ENCODE results near the gene ANO9.

ANO9 gene

DNA sequence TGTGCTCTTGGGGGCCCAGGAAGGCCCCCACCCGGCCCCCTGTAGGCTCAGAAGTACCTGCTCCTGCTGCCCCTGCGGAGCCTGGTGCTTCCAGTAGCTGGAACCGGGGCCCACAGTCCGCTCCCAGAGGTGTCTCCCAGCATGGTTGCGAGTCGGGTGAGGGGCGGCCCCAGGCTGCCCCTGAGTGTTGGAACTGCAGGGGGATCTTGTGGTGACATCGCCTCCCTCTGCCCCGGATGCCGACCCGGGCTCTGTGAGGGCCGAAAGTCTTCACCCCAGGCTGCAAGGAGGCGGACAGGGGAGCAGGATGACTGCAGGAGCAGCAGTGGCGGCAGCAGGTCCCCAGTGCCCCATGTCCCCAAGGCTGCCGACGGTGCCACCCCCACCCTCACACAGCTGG is 57.3 kb downstream of the ANO9 start:
- no peak for DNase-seq (ENCODE audit: low spot score)

DNA sequence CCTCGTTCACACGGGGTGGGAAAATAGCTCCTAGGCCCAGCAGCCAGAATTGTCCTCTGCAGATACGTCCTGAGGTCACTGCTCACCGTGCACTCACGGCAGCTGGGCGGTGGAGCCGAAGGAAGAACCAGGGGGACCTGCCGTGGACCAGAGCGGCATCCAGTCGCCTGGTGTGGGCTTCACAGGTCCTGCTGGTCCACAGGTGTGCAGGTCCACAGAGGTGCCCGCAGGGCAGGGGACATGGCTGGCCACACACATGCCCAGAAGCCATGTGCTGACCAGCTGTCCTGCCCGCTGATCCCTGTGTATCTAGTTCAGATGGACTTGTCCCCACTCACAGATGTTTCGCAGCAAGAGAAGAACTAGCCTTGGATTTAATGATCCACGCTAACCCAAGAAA is 58.4 kb downstream of the ANO9 start:
- DNase-seq (ENCODE audit: low spot score), result no peak

DNA sequence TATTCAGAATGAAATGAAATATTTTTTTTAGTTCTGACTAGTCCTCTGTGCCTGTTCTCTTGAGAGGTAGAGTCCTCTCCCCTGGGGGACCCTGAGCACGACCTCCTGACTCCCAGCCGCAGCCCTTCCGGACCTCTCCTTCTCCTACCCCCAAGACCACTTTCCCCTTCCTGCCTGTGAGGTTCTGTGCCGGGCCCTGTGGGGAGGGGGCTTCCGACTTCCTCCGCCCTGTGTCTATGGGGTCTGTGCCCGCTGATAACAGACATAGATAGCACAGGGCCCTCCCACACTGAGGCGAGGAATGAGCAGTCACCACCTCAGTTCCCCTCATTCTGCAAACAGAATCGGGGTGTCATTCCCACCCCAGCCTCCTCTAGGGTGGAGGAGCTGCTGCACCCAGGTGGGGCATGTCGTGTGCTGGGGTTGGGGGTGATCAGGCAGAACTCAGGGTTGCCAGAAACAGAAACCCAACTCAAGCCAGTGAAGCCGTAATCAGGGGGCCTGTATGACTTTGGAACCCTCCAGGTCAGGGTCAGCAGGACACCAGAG is 59.7 kb downstream of the ANO9 start:
- DNase-seq (ENCODE audit: low spot score), result no peak

DNA sequence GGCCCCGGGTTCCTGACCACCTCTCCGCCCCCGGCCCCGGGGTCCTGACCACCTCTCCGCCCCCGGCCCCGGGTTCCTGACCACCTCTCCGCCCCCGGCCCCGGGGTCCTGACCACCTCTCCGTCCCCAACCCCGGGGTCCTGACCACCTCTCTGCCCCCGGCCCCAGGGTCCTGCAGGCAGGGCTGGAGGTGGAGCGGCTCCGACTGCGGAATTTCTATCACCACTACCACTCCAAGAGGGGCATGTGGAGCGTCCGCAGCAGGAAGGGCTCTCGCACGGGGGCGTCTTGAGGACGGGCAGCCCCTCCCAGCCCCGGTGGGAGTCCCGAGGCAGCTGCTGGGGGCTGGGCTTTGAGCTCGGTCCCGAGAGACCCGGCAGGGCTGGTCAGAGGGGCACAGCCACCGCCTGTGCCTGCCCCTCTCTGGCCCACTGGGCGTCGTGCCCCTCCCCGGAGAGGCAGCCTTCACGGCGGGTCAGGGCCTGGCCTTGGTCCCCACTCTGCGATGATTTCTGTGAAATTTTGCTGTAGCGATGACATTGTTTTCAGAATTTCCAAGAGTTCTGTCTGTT is 60.2 kb downstream of the ANO9 start:
- DNase-seq (ENCODE audit: low spot score), result no peak

DNA sequence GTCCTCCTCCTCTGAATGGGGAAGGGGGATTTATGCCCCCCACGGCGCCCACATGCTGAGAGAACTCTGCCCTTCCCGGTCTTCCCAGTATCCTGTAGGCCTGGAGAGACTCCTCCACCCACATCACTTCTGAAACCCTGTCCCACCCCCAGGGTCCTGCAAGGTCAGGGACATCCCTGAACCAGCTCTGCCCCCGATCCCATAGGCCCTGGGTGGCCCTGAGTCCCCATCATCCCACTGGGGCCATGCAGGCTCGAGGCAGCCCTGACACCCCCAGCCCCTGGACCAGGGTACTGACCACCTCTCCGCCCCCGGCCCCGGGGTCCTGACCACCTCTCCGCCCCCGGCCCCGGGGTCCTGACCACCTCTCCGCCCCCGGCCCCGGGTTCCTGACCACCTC is 60.8 kb downstream of the ANO9 start:
- no peak for DNase-seq (ENCODE audit: low spot score)

DNA sequence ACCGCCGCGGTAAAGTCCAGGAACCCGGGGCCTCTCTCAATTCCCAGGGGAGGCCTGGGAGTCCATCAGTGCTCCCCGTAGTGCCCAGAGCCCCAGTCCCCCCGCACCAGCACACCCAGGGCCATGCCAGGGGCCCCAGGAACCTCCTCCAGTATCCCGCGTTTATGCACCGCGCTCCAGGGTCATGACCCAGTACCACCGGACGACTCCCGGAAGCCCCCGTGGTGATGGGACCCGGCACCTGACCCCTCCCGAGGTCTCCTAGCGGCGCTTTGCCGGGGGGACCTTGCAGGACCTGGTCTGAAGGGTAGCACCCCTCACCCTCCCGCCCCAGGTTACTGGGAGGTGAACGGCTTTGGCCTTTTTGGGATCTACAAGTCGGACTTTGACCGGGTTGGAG is 61.3 kb downstream of the ANO9 start:
- DNase-seq (ENCODE audit: low spot score), result no peak

DNA sequence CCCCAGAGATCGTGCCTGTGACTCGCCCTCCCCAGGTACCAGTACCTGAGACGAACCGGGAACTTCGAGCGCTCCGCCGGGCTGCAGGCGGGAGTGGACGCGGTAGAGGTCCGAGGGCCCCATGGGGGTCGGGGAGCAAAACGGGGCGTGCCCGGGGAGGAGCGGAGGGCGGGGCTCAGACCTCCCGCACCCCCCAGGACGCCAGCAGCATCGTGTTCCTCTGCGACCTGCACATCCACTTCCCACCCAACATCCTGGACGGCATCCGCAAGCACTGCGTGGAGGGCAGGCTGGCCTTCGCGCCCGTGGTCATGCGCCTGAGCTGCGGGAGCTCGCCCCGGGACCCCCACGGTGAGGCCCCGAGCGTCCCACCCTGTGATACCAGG is 61.7 kb downstream of the ANO9 start:
- DNase-seq (ENCODE audit: low spot score), result no peak

DNA sequence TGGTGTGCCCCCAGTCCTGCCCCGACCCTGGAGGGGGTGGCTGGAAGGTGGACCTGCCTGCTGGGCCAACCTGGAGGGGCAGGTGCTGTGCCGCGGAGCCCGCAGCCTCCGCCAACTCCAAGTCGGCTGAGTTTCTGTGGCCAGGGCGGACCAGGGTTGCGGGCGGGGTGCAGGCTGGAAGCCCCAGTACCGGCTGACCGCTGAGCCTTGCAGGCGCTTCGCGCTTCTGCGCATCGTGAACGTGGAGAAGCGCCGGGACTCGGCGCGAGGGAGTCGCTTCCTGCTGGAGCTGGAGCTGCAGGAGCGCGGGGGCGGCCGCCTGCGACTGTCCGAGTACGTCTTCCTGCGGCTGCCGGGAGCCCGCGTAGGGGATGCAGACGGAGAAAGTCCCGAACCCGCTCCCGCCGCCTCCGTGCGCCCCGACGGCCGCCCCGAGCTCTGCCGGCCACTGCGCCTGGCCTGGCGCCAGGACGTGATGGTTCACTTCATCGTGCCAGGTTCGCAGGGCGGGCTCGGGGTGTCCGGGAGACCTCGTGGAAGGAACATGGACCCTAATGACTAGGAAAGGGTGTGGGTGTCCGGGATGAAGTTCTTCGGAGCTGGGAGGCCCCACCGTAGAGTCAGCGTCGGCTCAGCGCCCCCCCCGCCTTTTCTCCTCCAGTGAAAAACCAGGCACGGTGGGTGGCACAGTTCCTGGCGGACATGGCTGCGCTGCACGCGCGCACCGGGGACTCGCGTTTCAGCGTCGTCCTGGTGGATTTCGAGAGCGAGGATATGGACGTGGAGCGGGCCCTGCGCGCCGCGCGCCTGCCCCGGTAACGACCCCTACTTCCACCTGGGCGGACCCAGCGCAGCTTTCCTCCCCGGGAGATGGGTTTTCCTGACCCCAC is 62.4 kb downstream of the ANO9 start:
- DNase-seq (ENCODE audit: low spot score), result no peak

DNA sequence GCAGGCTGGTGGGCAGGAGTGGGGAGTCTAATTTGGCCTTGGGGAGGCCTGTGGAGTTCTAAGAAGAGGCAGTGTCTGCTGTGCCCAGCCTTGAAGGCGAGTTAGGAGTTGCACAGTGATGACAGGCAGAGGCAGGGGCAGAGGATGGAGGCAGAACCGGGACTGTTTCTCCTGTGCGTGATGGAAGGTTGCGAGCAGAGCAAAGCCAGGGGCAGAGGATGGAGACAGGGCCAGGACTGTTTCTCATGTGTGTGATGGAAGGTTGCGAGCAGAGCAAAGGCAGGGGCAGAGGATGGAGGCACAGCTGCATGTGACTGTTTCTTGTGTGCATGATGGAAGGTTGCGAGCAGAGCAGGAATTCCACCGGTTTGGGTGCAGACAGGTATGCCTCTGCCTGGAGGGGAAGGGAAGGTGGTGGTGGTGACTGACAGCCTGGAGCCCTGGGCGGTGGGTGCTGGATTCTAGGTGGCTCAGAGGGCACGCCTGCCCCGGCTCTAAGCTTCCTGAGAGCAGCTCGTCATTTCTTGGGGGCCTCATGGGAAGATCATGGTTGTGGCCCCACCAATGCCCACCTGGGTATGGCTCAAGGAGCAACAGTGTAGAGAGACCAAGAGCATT is 63.8 kb downstream of the ANO9 start:
- no peak for DNase-seq (ENCODE audit: low spot score)

DNA sequence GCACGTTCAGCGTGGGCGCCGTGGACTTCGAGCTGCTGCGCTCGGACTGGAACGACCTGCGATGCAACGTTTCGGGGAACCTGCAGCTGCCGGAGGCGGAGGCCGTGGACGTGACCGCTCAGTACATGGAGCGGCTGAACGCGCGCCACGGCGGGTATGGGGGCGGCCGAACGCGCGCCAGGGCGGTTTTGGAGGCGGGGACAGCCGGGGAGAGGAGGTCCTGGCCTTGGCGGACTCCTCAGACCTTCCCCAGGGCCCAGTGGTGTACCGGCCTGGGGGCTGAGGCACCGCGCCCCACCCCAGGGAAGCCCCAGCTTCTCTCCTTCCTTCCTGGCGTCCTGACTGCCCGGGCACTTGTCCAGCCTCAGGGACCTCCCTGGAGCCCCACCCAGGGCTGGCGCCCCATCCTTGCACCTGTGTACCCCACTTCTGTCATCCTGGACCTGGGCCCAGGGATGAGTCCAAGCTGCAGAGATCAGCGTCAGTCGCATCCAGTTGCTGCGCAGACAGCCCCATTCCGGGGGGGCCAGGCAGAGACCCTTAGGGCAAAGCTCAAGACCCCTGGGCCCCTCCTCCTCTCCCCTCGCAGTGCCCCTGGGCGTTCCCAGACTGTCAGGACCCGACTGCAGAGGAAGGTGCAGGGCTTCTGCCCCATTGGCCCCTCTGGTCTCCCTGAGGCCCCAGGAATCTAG is 64.5 kb downstream of the ANO9 start:
- no peak for DNase-seq (ENCODE audit: low spot score)

DNA sequence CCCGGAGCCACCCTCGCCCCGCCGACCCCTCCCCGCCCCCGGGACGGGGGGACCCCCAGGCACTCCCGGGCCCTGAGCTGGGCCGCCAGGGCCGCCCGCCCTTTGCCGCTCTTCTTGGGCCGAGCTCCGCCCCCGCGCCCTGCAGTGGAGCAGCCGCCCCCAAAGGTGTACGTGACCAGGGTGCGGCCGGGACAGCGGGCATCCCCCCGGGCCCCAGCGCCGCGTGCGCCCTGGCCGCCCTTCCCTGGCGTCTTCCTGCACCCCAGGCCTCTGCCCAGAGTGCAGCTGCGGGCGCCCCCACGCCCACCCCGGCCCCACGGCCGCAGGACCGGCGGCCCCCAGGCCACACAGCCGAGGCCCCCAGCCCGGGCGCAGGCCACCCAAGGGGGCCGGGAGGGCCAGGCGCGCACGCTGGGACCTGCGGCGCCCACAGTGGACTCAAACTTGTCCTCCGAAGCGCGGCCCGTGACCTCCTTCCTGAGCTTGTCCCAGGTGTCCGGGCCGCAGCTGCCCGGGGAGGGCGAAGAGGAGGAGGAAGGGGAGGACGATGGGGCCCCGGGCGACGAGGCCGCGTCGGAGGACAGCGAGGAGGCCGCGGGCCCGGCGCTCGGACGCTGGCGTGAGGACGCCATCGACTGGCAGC is 65.2 kb downstream of the ANO9 start:
- no peak for DNase-seq (ENCODE audit: low spot score)

DNA sequence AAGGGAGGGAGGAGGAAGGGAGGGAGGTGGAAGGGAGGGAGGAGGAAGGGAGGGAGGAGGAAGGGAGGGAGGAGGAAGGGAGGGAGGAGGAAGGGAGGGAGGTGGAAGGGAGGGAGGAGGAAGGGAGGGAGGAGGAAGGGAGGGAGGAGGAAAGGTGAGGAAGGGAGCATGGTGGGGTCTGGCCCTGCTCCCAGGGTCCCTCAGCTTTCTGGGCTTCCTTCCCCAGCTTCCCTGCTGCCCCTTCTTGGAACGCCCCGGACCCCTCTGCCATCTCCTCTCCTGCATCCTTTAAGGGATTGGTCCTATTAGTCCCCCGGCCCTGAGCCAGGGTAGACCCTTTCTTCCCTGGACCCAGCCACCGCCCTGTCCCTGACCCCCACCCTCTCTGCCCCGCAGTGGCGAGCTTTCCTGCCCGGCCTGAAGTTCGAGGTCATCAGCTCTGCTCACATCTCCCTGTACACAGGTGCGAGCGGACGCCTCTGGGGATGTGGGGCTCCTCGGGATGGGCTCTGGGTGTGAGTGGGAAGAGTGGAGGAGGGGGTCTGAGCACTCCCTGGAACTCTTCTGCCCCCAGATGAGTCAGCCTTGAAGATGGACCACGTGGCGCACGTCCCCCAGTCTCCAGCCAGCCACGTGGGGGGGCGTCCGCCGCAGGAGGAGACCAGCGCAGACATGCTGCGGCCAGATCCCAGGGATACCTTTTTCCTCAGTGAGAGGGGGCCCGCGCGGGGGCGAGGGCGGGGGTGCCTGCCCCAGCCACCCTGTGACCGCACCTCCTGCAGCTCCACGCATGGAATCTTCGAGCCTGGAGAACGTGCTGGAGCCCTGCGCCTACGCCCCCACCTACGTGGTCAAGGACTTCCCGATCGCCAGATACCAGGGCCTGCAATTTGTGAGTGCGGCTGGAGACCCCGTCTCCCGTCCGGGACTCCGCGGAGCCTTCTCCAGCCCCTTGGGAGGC is 66.5 kb downstream of the ANO9 start:
- DNase-seq (ENCODE audit: low spot score), result no peak

DNA sequence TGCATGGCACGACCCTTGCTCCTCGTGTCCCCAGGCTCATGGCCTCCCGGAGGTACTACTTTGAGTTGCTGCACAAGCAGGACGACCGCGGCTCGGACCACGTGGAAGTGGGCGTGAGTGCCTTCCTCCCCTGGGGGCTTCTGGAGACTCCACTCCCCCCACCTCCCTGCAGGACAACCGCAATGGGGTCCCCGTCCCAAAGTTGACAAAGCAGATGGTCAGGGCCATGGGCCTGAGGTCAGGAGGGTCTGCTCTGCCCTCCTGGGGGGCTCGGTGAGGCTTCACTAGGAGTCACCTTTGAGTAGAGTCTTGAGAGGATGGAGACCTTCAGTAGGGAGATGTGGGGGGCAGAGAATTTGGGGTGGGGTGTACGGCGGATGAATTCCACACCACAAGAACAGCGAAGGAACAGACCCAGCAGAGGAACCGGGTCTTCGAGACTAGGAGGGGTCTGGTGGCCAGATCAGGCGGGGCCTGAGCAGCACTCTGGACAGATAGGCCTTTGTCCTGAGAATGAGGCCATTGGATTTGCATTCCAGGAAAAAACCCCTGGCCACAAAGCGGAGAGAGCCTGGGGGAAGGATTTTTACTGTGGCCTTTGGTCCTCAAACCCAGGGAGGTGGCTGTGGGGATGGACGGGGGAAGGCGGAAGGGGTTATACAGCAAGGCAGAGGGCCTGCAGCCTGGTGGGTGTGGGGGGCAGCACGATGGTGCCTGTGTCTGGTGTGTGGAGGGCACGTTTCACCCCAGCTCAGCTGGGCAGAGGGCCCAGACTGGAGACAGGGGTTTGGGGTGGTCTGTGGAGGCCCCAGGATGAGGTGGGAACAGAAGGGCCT is 67.9 kb downstream of the ANO9 start:
- peak; percentile 83 for DNase-seq (ENCODE audit: low spot score)

DNA sequence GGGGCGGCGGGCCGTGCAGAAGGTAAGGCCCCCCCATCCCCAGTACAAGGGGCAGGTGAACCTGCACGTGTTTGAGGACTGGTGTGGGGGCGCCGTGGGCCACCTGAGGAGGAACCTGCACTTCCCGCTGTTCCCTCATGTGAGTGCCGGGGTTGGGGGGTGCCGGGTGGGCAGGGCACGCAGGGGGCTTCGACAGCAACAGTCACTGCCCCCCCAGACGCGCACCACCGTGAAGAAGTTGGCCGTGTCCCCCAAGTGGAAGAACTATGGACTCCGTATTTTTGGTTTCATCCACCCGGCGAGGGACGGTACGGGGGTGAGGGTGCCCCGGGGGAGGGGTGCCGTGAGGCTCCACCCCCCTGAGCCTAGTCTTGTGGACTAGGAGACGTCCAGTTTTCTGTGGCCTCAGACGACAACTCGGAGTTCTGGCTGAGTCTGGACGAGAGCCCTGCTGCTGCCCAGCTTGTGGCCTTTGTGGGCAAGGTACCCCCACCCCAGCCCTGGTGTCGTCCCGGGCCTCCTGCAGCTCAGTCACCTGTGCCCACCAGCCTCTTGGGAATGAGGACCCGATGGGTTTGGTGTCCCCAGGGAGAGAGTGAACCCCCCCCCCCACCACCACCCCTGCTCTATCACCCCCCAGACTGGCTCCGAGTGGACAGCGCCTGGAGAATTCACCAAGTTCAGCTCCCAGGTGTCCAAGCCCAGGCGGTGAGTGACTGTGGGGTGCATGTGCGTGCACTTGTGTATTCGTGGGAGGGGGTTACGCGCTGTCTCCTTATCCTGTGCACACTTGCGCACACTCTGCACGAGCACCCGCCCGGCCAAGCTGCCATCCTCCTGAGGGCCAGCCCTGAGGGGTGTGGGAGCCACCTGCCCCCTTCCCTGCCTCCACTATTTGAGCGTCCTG is 68.7 kb downstream of the ANO9 start:
- DNase-seq (ENCODE audit: low spot score), result no peak

DNA sequence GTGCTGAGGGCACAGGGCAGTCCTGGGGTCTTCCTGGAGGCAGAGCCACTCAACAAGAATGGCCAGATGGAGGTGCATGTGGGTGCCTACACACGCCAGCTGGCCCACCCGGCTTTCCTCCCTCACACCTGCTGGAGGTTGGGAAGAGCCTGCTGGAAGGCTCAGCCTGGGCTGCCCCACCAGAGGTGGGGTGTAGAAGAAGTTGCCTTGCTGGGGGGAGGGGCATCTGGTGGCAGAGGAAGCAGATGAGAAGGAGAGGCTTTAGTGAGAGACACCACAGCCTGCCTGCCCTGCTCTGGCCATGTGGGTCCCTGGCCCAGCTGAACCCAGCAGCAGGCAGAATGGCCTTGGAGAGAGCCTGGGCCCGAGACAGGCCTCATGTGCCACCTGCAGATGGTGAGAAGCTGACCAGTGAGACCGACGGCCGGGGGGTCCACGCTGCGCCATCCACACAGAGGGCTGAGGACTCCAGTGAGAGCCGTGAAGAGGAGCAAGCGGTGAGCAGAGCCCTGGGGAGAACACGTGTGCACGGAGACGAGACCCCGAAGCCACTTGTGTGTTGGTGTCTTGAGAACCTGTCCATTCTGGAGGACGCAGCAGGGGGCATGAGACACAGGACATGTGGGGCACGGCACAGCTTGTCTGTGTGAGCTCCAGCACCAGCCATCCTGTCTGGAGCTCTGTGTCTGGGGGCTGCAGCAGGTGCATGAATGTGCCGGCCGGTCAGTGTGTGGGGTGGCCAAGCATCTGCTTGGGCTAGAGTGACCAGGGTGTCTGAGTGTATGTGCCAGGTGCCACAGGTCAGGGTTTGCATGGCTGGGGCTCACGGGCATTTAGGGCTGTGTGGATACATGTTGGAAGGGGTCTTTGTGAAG is 69.9 kb downstream of the ANO9 start:
- no peak for DNase-seq (ENCODE audit: low spot score)

DNA sequence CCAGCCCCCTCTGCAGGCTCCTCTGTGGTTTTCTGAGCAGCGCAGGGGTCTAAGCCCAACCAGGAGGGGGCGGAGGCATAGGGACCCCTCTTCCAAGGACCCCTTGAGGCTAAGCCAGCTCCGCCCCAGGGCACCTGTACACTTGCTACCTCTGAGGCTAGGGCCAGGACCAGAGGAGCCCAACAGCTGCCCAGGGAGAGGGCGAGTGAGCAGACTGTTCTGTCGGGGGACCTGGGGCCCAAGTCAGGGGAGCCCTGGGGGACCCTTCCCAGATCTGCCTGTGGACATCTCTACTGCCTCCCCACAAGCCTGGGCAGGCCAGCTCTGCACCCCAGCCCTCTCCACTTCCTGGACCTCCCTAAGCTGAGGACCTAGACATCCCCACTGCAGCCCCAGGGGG is 70.8 kb downstream of the ANO9 start:
- no peak for DNase-seq (ENCODE audit: low spot score)

DNA sequence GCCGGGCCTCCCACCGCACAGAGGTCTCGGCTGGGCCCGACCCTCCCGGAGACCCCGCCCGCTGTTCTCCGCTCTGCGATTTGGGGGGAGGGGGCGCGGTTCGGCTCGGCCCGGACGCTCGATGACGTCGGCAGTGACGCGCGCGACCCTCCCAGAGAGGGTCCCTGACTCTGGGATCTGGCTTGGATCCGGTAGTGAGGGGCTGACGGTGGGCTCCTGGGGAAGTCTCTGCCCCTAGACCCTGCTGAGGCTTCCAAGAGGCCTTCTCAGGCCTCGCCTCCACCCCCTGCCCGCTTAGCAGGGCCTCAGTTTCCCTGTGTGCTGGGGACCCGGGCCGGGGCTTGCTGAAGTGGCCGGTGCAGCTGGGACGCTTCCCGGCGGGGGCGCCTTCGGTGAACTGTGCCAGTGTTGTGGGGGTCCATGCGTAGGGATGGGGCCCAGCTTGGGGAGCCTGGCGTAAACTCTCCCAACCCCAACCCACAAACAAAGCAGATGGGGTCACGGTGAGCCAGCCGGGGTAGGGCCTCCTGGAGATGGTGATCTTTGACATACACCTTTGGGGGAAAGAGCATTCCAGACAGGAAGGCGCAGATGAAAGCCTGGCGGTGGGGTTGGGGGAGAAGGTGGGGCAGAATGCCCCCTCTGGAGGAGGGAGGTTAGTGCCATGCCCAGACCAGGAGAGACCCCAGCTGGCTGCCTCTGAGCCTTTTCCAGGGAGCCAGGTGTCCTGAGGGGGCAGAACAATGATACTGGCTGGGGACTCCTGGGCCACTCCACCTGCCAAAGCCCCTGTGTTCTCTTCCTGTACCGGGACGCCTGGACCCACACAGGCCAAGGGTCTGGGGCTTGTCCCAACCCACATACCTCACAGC is 71.5 kb downstream of the ANO9 start:
- no peak for DNase-seq (ENCODE audit: low spot score)
